SK-N-MC (cell line): Measurements from ENCODE around the gene STRADA.

Source experiments
- DNase-seq: peaks from one replicate; pipeline ENCODE4 v3.0.0-alpha.2; 2011; ENCODE audit warnings: low read depth, low spot score
- H3K27ac ChIP-seq: fragments of 200-600 bp; sonication (generic); 2 replicates; pipeline ENCODE4 v1.5.1; 2016; ENCODE audit warnings: mixed run types
- H3K36me3 ChIP-seq: fragments of 200-600 bp; sonication (generic); 2 replicates; pipeline ENCODE4 v1.6.1; 2017; ENCODE audit warnings: antibody characterized with exemption, low read length, mixed read lengths; ENCODE audit not compliant: insufficient read depth
- H3K4me3 ChIP-seq: fragments of 200-600 bp; sonication (generic); 2 replicates; pipeline ENCODE4 v1.5.1; 2016
- H3K9ac ChIP-seq: fragments of 200-600 bp; sonication (generic); 2 replicates; pipeline ENCODE4 v1.8.0; 2017; ENCODE audit warnings: mixed run types, mixed read lengths; ENCODE audit not compliant: insufficient read length
- H3K9me3 ChIP-seq: fragments of 200-600 bp; sonication (generic); 2 replicates; pipeline ENCODE4 v1.6.1; 2017; ENCODE audit warnings: low read depth, mild to moderate bottlenecking, antibody characterized with exemption, low read length, moderate library complexity, mixed read lengths
- EZH2 ChIP-seq: fragments of 200-600 bp; sonication (generic); IDR thresholded peaks from one replicate; pipeline ENCODE4 v1.6.1; 2017; ENCODE audit warnings: antibody characterized with exemption
- FOXP2 ChIP-seq: optimal IDR thresholded peaks from 2 replicates; pipeline ENCODE3; 2011; ENCODE audit warnings: mild to moderate bottlenecking, moderate library complexity; ENCODE audit not compliant: insufficient read depth; ENCODE audit errors: extremely low read length, control extremely low read depth
- POLR2AphosphoS5 ChIP-seq: IDR thresholded peaks from 2 replicates; pipeline ENCODE4 v1.6.1; 2012; ENCODE audit warnings: mild to moderate bottlenecking, low read depth, low read length, borderline replicate concordance

Gene STRADA

DNA sequence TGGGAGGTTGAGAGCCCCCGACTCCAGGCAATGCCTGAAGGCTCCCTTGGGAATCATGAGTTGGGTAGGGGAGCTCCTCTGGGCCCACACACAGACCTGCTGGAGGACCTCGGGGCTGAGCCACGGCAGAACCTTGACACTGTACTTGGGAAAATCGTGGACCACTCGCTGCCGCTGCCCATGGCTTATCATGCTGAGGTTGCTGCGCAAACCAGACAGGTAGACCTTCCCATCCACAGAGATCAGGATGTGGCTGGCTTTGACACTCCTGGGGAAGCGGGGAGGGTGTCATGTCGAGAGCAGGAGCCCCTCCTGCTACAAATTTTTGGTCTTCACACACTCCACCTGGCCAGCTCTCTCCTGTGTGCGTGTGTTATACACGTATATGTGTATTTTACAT, 34.4 kb downstream of the STRADA start:
- DNase-seq, result no peak
- TF ChIP-seq POLR2AphosphoS5 (0 out of 2 replicates have a peak, but pooled peaks have one; percentile 13), EZH2 (no peak), FOXP2 (no peak)
- no peak overlapping the region for H3K4me3 ChIP-seq

DNA sequence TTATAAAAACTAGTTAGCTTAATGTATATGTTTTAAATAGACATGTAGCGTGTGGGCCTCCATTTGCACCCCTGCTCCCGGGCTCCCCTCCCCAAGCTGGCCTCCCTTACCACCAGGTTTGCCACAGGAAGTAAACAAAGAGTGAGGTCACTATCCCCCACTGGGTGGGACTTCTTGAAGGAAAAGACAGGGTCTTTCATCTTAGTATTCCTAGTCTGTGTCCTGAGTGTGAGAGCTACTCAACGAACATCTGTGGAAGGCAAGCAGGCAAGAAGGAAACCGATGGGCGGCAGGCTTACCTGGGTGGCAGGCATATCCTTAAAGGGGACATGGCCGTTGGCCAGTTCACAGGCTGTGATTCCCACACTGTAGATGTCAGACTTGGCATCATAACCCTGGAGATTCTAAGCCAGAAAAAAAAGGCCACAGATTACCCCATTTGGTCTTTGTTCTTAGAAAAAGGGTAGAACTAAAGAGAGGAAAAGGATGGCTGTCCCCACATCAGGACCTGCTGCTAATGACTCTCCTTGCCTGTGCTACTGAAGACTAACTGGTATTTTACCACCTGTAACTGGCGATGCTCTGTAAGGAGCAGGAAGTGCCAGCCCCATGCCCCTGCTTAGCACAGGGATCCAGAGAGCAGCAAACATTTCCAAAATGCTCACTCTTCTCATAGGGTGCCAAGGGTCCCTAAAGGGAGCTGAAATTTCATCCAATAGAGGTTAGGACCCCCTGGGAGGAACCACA, 35.1 kb downstream of the STRADA start:
- no peak for DNase-seq
- Histone ChIP-seq H3K9ac (no peak overlapping the region), H3K36me3 (peaks cover 20% of the 10 kb centered on the region; the same call in 1 of the 2 replicates), H3K27ac (no peak overlapping the region), H3K9me3 (no peaks in the 10 kb centered on the region), H3K4me3 (no peak overlapping the region)
- no peak for TF ChIP-seq EZH2
- TF ChIP-seq FOXP2, result no peak
- no peak for TF ChIP-seq POLR2AphosphoS5

More for the DNA sequence above, 34.4 kb downstream of the STRADA start:
- H3K36me3 ChIP-seq, result peaks cover 20% of the 10 kb centered on the region; the same call in 1 of the 2 replicates
- H3K9ac ChIP-seq, result no peak overlapping the region
- no peaks in the 10 kb centered on the region for H3K9me3 ChIP-seq
- no peak overlapping the region for H3K27ac ChIP-seq

DNA sequence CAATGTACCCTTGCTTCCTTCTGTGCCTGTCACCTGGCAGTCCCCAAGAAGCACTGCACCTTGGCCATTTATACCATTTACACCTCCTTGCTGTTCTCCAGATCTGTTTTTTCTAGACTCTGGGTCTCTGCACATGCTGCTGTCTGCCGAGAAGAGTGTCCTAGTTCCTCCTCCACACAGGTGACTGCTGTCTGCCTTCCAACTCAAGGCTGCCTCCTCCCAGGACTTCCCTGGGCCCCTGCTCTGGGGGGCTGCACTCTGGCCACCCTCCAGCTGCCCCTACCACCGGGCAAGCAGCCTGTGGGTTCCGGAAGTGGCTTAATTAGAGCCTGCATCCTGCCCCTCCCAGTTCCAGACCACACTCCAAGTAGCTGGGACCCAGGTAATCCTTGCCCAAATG, 35.9 kb downstream of the STRADA start:
- no peak overlapping the region for H3K9ac ChIP-seq
- no peak for DNase-seq
- TF ChIP-seq EZH2 (no peak), FOXP2 (no peak), POLR2AphosphoS5 (no peak)
- no peaks in the 10 kb centered on the region for H3K9me3 ChIP-seq
- H3K27ac ChIP-seq, result 0 out of 2 replicates have a peak overlapping the region, but pooled peaks have one; percentile 31
- no peak overlapping the region for H3K4me3 ChIP-seq
- H3K36me3 ChIP-seq, result peaks cover 18% of the 10 kb centered on the region; the same call in 1 of the 2 replicates

DNA sequence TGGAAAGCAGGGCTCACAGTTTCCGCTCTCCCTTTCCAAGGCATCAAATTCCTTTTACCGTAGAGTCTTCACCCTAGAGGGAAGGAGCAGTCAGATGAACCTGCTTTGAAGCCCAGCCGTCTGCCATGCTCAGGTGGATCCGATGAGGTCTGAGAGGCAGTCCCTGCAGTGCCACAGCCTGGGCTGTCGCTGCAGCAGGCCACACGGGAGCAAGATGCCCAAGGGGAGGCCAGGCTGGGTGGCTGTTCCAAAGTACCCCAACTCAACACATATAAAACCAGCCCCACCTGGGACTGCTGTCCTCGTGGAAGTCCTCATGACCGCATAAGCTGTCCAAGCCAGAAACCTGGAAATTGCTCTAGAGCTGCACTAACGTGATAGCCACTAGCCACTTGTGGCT, 36.8 kb downstream of the STRADA start:
- peaks cover 12% of the 10 kb centered on the region; the same call in 1 of the 2 replicates for H3K36me3 ChIP-seq
- H3K4me3 ChIP-seq, result no peak overlapping the region
- no peak overlapping the region for H3K9ac ChIP-seq

DNA sequence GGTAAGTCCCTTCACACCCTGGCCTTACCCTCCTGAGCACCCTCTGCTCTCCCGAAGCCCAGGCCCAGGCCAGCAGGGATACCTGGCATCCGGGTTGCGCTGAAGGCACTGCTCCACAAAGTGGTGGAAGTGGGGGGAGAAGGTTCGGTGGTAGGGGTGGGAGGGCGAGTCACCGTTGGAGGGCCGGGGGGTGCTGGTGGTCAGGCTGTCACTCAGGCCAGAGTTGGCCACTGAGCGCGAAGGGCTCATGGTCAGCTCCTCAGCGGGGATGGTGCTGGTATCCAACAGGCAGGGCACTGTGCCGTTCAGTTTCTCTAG, 37.4 kb downstream of the STRADA start:
- Histone ChIP-seq H3K27ac (no peak overlapping the region), H3K36me3 (peaks cover 6% of the 10 kb centered on the region; the same call in 1 of the 2 replicates), H3K4me3 (no peak overlapping the region), H3K9me3 (no peaks in the 10 kb centered on the region), H3K9ac (no peak overlapping the region)
- DNase-seq, result no peak
- peak; percentile 12; the same call in 1 of the 2 replicates for TF ChIP-seq POLR2AphosphoS5
- TF ChIP-seq FOXP2, result no peak
- no peak for TF ChIP-seq EZH2

More for the DNA sequence above, 36.8 kb downstream of the STRADA start:
- H3K27ac ChIP-seq, result peak overlapping the region; percentile 31; the same call in 1 of the 2 replicates
- no peaks in the 10 kb centered on the region for H3K9me3 ChIP-seq
- no peak for DNase-seq
- TF ChIP-seq FOXP2 (no peak), POLR2AphosphoS5 (no peak), EZH2 (no peak)

- peaks cover under 1% of the 10 kb centered on the region; the same call in 1 of the 2 replicates for H3K36me3 ChIP-seq
- TF ChIP-seq FOXP2, result no peak
- no peak for TF ChIP-seq EZH2
- TF ChIP-seq POLR2AphosphoS5, result no peak
- DNase-seq, result no peak
- no peak overlapping the region for H3K9ac ChIP-seq
- no peaks in the 10 kb centered on the region for H3K9me3 ChIP-seq
- H3K27ac ChIP-seq, result 0 out of 2 replicates have a peak overlapping the region, but pooled peaks have one; percentile 19
- no peak overlapping the region for H3K4me3 ChIP-seq
These were observed 37.9 kb downstream of the STRADA start for GRCh38 chr17:63703556-63704258.

DNA sequence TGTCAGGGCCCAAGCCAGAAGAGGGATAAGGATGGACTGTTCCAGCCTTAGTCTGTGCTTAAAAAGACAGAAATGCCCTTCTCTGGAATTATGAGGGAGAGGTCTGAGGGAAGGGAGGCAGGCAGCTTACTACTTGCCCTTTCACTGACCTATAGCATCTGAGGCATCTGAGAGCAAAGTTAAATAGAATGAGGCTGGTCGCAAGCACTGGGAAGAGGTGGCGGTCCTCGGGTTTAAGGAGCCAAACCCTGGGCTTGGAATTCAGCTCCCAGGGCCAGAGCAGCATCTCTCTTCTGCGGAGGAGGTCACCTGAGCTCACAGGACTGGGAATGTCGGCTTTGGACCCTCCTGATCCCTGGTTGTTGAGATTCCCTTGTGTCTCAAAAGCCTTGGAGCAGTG, 38.6 kb downstream of the STRADA start:
- peak overlapping the region; percentile 73 for H3K27ac ChIP-seq
- no peaks in the 10 kb centered on the region for H3K9me3 ChIP-seq
- H3K4me3 ChIP-seq, result no peak overlapping the region
- no peak for DNase-seq
- TF ChIP-seq POLR2AphosphoS5, result no peak
- H3K9ac ChIP-seq, result no peak overlapping the region
- no peaks in the 10 kb centered on the region; the same call in 1 of the 2 replicates for H3K36me3 ChIP-seq

- TF ChIP-seq EZH2, result no peak
- no peak for TF ChIP-seq FOXP2
- no peak for TF ChIP-seq POLR2AphosphoS5
- Histone ChIP-seq H3K9me3 (no peaks in the 10 kb centered on the region), H3K36me3 (no peaks in the 10 kb centered on the region; the same call in 1 of the 2 replicates), H3K4me3 (no peak overlapping the region), H3K9ac (no peak overlapping the region), H3K27ac (peak overlapping the region; percentile 73)
- no peak for DNase-seq
These were observed 38.9 kb downstream of the STRADA start for GRCh38 chr17:63702721-63703015.
